Ovary (tissue), 3 donors: ENCODE results near the gene CEACAM21.

ENCODE experiments used
- CTCF ChIP-seq, 3 donors: fragments of 450-650 bp in 2 of 3; fragments of 200-600 bp in 1 of 3; IDR thresholded peaks; one replicate each; pipeline versions ENCODE4 v1.5.1 to v1.8.0; 2016 to 2022; ENCODE audit warnings: antibody characterized with exemption in 3 of 3, mild to moderate bottlenecking in 1 of 3
- POLR2A ChIP-seq: fragments of 450-650 bp; IDR thresholded peaks from one replicate; pipeline ENCODE4 v1.6.1; 2017; ENCODE audit warnings: antibody characterized with exemption, mild to moderate bottlenecking, moderate library complexity
- donor health status: DM: no; HTN: no; CAD: no.

DNA sequence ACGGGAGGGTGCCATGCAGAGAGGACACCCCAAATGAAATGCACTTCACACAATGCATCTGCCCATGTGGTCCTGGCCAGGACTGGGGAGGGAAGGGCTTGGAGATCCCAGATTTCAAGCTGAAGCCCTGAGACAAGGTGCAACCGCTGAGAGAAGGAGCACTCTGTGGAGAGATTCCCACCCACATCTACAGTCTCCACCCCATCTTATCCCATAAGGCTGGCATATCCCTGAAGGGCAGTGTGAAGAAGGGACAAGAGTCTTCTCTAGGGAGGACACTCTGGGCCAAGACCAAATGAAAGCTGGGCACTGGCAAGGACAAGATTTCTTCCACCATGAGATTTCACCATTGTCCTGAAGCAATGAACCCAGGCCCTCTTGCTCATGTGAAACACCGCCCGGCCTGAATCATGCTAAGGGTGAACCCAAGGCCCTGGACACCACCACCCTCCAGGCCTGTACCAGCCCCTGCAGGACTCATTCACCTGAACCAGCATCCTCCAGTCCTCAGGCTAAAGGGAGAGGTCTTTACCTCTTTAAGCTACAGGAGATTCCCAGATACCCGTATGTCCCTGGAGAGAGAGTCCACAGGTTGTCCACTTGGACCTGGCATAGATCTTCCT is 30.4 kb downstream of the CEACAM21 start:
- TF ChIP-seq CTCF (IDR thresholded peaks at IDR 0.05) (no peak), POLR2A (no peak)
